H1 (cell line): ENCODE results near the gene FCRL6. TPM values are rescaled to one million over a fixed set of nuclear protein-coding genes. Genes with fewer than 3 reads are reported as not detected.

ENCODE experiments used
- CTCF ChIA-PET: fragments of 300-600 bp; sonication (Branson Sonifier 250); formaldehyde crosslinking; loops from one replicate; lab custom pipeline; 2021; ENCODE audit not compliant: partially characterized antibody; lab: Charles Lee
- POLR2A ChIA-PET: fragments of 300-600 bp; sonication (Branson Sonifier 250); formaldehyde crosslinking; loops from one replicate; lab custom pipeline; 2021; ENCODE audit warnings: inconsistent platforms; ENCODE audit not compliant: partially characterized antibody; lab: Charles Lee
- DNase-seq, 2 experiments: peaks; one replicate each; pipeline versions ENCODE4 v3.0.0 to v3.0.0-alpha.2; 2010 to 2022; ENCODE audit warnings: low spot score in 2 of 2, low read depth in 1 of 2, mixed read lengths in 1 of 2
- FAIRE-seq: peaks from 2 replicates; lab custom pipeline; 2011; peaks lifted over from hg19 to GRCh38; lab: Jason Lieb, UNC
- H2AFZ ChIP-seq: 2 replicates; pipeline ENCODE4 v1.8.1; 2012; ENCODE audit warnings: low read length, inconsistent platforms
- H2AK5ac ChIP-seq: 2 replicates; pipeline ENCODE4 v1.6.1; 2013; ENCODE audit warnings: low read depth, low read length
- H2BK120ac ChIP-seq: replicated peaks from 2 replicates; pipeline ENCODE3; 2013; ENCODE audit warnings: low read depth, low read length, inconsistent platforms
- H2BK12ac ChIP-seq: 2 replicates; pipeline ENCODE4 v1.6.1; 2013; ENCODE audit warnings: low read depth, low read length
- H2BK15ac ChIP-seq: 2 replicates; pipeline ENCODE4 v1.6.1; 2013; ENCODE audit warnings: low read length
- H2BK20ac ChIP-seq: 2 replicates; pipeline ENCODE4 v1.6.1; 2013; ENCODE audit warnings: low read length
- H2BK5ac ChIP-seq: 2 replicates; pipeline ENCODE4 v1.6.1; 2013; ENCODE audit warnings: low read depth, low read length
- H3K14ac ChIP-seq: 2 replicates; pipeline ENCODE4 v1.6.1; 2013; ENCODE audit warnings: inconsistent platforms; ENCODE audit not compliant: insufficient read length
- H3K18ac ChIP-seq: 2 replicates; pipeline ENCODE4 v1.6.1; 2013; ENCODE audit warnings: low read length; ENCODE audit errors: extremely low read depth
- H3K23ac ChIP-seq: 2 replicates; pipeline ENCODE4 v1.6.1; 2013; ENCODE audit warnings: inconsistent platforms; ENCODE audit not compliant: insufficient read length
- H3K23me2 ChIP-seq: 2 replicates; pipeline ENCODE4 v1.6.1; 2013; ENCODE audit warnings: low read depth, low read length
- H3K27ac ChIP-seq: 2 replicates; pipeline ENCODE4 v1.6.1; 2011; ENCODE audit warnings: low read depth, low read length, inconsistent platforms
- H3K27me3 ChIP-seq, 4 experiments: replicated peaks in 1 of 4; 1 replicate in 1 of 4; 2 replicates in 3 of 4; pipeline versions ENCODE4 v1.6.1 to v1.8.1; 2011 to 2013; ENCODE audit warnings: low read length in 3 of 4, mild to moderate bottlenecking in 3 of 4, inconsistent platforms in 2 of 4, mixed read lengths in 2 of 4, moderate library complexity in 1 of 4; ENCODE audit not compliant: control insufficient read depth in 3 of 4, insufficient read depth in 3 of 4; ENCODE audit errors: extremely low read depth in 1 of 4
- H3K36me3 ChIP-seq, 4 experiments: 2 replicates each; pipeline versions ENCODE4 v1.6.1 to v1.8.1; 2011 to 2013; ENCODE audit warnings: mild to moderate bottlenecking in 4 of 4, low read length in 3 of 4, moderate library complexity in 2 of 4, control low read depth in 1 of 4, inconsistent platforms in 1 of 4; ENCODE audit not compliant: insufficient read depth in 4 of 4, control insufficient read depth in 2 of 4
- H3K4ac ChIP-seq: replicated peaks from 2 replicates; pipeline ENCODE3; 2013; ENCODE audit warnings: low read length, low read depth, mixed read lengths, inconsistent platforms; ENCODE audit not compliant: insufficient read length
- H3K4me1 ChIP-seq, 4 experiments: replicated peaks in 1 of 4; 1 replicate in 1 of 4; 2 replicates in 3 of 4; pipeline versions ENCODE4 v1.6.1 to v1.8.1; 2011 to 2013; ENCODE audit warnings: low read length in 3 of 4, inconsistent platforms in 2 of 4, mixed read lengths in 1 of 4; ENCODE audit not compliant: insufficient read depth in 4 of 4, control insufficient read depth in 3 of 4
- H3K4me2 ChIP-seq, 2 experiments: 2 replicates each; pipeline versions ENCODE4 v1.6.1 to v1.8.1; 2011 to 2013; ENCODE audit warnings: low read depth in 2 of 2, low read length in 2 of 2, control low read depth in 1 of 2, inconsistent platforms in 1 of 2, mild to moderate bottlenecking in 1 of 2; ENCODE audit not compliant: insufficient read depth in 1 of 2
- H3K4me3 ChIP-seq, 4 experiments: fragments of 200-600, 300-600 bp in 1 of 4; sonication (generic), shearing (Covaris generic), sonication (Bioruptor Twin) in 1 of 4; 2 replicates each; pipeline versions ENCODE4 v1.5.1 to v1.8.1; 2011 to 2016; ENCODE audit warnings: low read length in 4 of 4, low read depth in 3 of 4, control low read depth in 2 of 4, inconsistent platforms in 2 of 4, mild to moderate bottlenecking in 2 of 4, mixed read lengths in 1 of 4, moderate library complexity in 1 of 4; ENCODE audit not compliant: insufficient read depth in 2 of 4; ENCODE audit errors: extremely low read depth in 1 of 4
- H3K56ac ChIP-seq: replicated peaks from 2 replicates; pipeline ENCODE3; 2013; ENCODE audit warnings: low read depth, mild to moderate bottlenecking, mixed read lengths, low read length, inconsistent platforms; ENCODE audit not compliant: insufficient read length
- H3K79me1 ChIP-seq: 2 replicates; pipeline ENCODE4 v1.6.1; 2013; ENCODE audit warnings: low read depth, low read length, control low read depth
- H3K79me2 ChIP-seq, 2 experiments: 2 replicates each; pipeline versions ENCODE4 v1.6.1 to v1.8.1; 2012 to 2013; ENCODE audit warnings: low read length in 2 of 2, mild to moderate bottlenecking in 2 of 2, inconsistent platforms in 1 of 2; ENCODE audit not compliant: insufficient read depth in 2 of 2, control insufficient read depth in 1 of 2
- H3K9ac ChIP-seq, 4 experiments: replicated peaks in 1 of 4; 1 replicate in 1 of 4; 2 replicates in 3 of 4; pipeline versions ENCODE4 v1.6.1 to v1.8.1; 2011 to 2013; ENCODE audit warnings: low read depth in 3 of 4, low read length in 3 of 4, control low read depth in 2 of 4, mild to moderate bottlenecking in 2 of 4, moderate library complexity in 2 of 4, inconsistent platforms in 1 of 4; ENCODE audit errors: extremely low read depth in 1 of 4
- H3K9me3 ChIP-seq, 2 experiments: 2 replicates each; pipeline versions ENCODE4 v1.6.1 to v1.8.1; 2012 to 2013; ENCODE audit warnings: mild to moderate bottlenecking in 2 of 2, moderate library complexity in 2 of 2, control low read depth in 1 of 2, inconsistent platforms in 1 of 2, low read depth in 1 of 2, low read length in 1 of 2, mixed read lengths in 1 of 2; ENCODE audit not compliant: insufficient read depth in 2 of 2
- H4K20me1 ChIP-seq, 2 experiments: replicated peaks in 1 of 2; 2 replicates each; pipeline versions ENCODE3 to v1.8.1; 2011 to 2013; ENCODE audit warnings: inconsistent platforms in 2 of 2, low read length in 2 of 2, mild to moderate bottlenecking in 1 of 2; ENCODE audit not compliant: insufficient read depth in 2 of 2, control insufficient read depth in 1 of 2
- H4K5ac ChIP-seq: 2 replicates; pipeline ENCODE4 v1.6.1; 2013; ENCODE audit warnings: low read length, low read depth, mixed read lengths, inconsistent platforms; ENCODE audit not compliant: insufficient read length
- H4K8ac ChIP-seq: 2 replicates; pipeline ENCODE4 v1.8.0; 2013; ENCODE audit warnings: mild to moderate bottlenecking, moderate library complexity, low read length, inconsistent platforms; ENCODE audit not compliant: insufficient read depth; ENCODE audit errors: extremely low read depth
- H4K91ac ChIP-seq: replicated peaks from 2 replicates; pipeline ENCODE3; 2013; ENCODE audit warnings: low read length, mixed read lengths, inconsistent platforms; ENCODE audit not compliant: insufficient read length
- ATF2 ChIP-seq: IDR thresholded peaks from 2 replicates; pipeline ENCODE4 v1.6.1; 2012; ENCODE audit warnings: low read length, inconsistent platforms
- BCL11A ChIP-seq, 2 experiments: IDR thresholded peaks; one replicate each; pipeline ENCODE4 v1.6.1; 2011; ENCODE audit warnings: low read depth in 2 of 2, low read length in 2 of 2, mild to moderate bottlenecking in 2 of 2
- RFX5 ChIP-seq: IDR thresholded peaks from 2 replicates; pipeline ENCODE4 v1.6.1; 2011; ENCODE audit warnings: low read depth, low read length, improper control_type of control experiment, borderline replicate concordance
- USF2 ChIP-seq: IDR thresholded peaks from 2 replicates; pipeline ENCODE4 v1.6.1; 2011; ENCODE audit warnings: low read length, improper control_type of control experiment
- WGBS, 2 experiments: shearing (Covaris generic) in 1 of 2; methylation state at CpG; one replicate each; pipeline versions ENCODE4 v1.1.6 to v1.1.7; 2013 to 2015; ENCODE audit warnings: low lambda C conversion rate in 2 of 2, mixed read lengths in 2 of 2, inconsistent platforms in 1 of 2, low coverage in 1 of 2, missing lambda C conversion rate in 1 of 2; ENCODE audit not compliant: insufficient replicate concordance in 2 of 2, insufficient coverage in 1 of 2, insufficient read length in 1 of 2; ENCODE audit errors: extremely low coverage in 1 of 2, missing lambda C conversion rate in 1 of 2; 5-methylcytosine and 5-hydroxymethylcytosine counted together
- polyA plus RNA-seq, 7 experiments: library from polyadenylated mRNA; depleted of rRNA in 3 of 7; stranded (reverse) in 5 of 7; unstranded in 2 of 7; fragments of >200 nt in 5 of 7; fragments of 200-250 nt in 2 of 7; gene quantifications; 1 replicate in 5 of 7; 2 replicates in 1 of 7; 4 replicates in 1 of 7; pipeline versions ENCODE4 v1.2.1 to v1.2.3, GENCODE V29; 2011 to 2013; ENCODE audit warnings: missing spikeins in 2 of 7, mixed read lengths in 2 of 7
- total RNA-seq: library from RNA; stranded (reverse); fragmentation: NEBNext Ultra II Directional; extraction: Animal tissue kit (Norgen Biotek cat#: 25700); gene quantifications from 2 replicates; pipeline ENCODE4 v1.2.1, GENCODE V29; 2021

The FCRL6 gene
- total and polyA plus RNA-seq, 2 of the 8 experiments (the other 6 are each of a cell fraction or from before 2014, with no cell fraction given): not detected

- Histone ChIP-seq H4K20me1 (no peaks in the 10 kb centered on the region), H3K23me2 (peaks cover 3% of the 10 kb centered on the region; the same call in 1 of the 2 replicates), H3K27ac (no peak overlapping the region), H3K23ac (no peak overlapping the region), H3K14ac (no peak overlapping the region), H3K56ac (no peak overlapping the region), H2BK120ac (no peak overlapping the region), H2BK5ac (no peak overlapping the region), H2AFZ (no peak overlapping the region), H3K4me2 (no peak overlapping the region), H2AK5ac (no peak overlapping the region), H3K79me2 (no peaks in the 10 kb centered on the region), H3K36me3 (no peaks in the 10 kb centered on the region), H4K91ac (no peak overlapping the region), H3K9me3 (no peaks in the 10 kb centered on the region), H3K18ac (no peak overlapping the region), H2BK15ac (no peak overlapping the region), H4K8ac (no peak overlapping the region), H3K4me1 (no peaks in the 10 kb centered on the region), H3K27me3 (no peaks in the 10 kb centered on the region), H3K4me3 (no peak overlapping the region), H3K4ac (no peak overlapping the region), H2BK20ac (no peak overlapping the region), H3K79me1 (no peaks in the 10 kb centered on the region), H4K5ac (no peak overlapping the region), H2BK12ac (no peak overlapping the region), H3K9ac (no peak overlapping the region)
- FAIRE-seq: no peak
- ChIA-PET POLR2A (interaction anchor here (0.7 to 1.8 kb wide), 5 partner anchors 19 to 321 kb away, joined by 3 to 6 read pairs (median 4); no protein-coding TSS in a partner anchor), CTCF (interaction anchor here (0.6 to 26.0 kb wide), 14 partner anchors 9 to 673 kb away, joined by 3 to 645 read pairs (median 6); partner anchors contain the start of gene SLAMF8)
- no peak for DNase-seq
- WGBS, 2 experiments: 83% methylated on average over 2 of the region's 2 CpGs; no CpG with 5 or more reads in 1 of the 2 experiments
- TF ChIP-seq RFX5 (no peak), ATF2 (no peak), USF2 (no peak), BCL11A (IDR thresholded peaks at IDR 0.05; ENCODE audit: low read depth in 2 of 2, low read length in 2 of 2) (no peak)
Observed at GRCh38 chr1:159804924-159805323, 2.8 kb downstream of the FCRL6 start.
